GM23338 (cell line): ENCODE data around the gene ANO10.
"Not testable (repeated sequence)": the region's sequence is repeated elsewhere in the genome, so short reads cannot be mapped to it uniquely, and the experiment has no call there.

Experiments
- EZH2phosphoT487 ChIP-seq: fragments of 200-600 bp; sonication (generic); IDR thresholded peaks from one replicate; pipeline ENCODE4 v1.8.1; 2018; ENCODE audit warnings: antibody characterized with exemption; ENCODE audit not compliant: unreplicated experiment
- POLR2AphosphoS5 ChIP-seq: IDR thresholded peaks from 2 replicates; pipeline ENCODE4 v1.6.1; 2016; ENCODE audit warnings: antibody characterized with exemption, low read depth
- TF ChIP-seq, protein P1 (sequence below), 2 experiments: fragments of 200-600 bp in 1 of 2; sonication (generic) in 1 of 2; conservative IDR thresholded peaks; 2 replicates each; pipeline versions ENCODE4 v1.5.1 to v1.6.1; 2016 to 2017; ENCODE audit warnings: antibody characterized with exemption in 2 of 2, low read depth in 2 of 2, mild to moderate bottlenecking in 2 of 2, moderate library complexity in 1 of 2
- TF ChIP-seq, protein P2 (sequence below): IDR thresholded peaks from one replicate; pipeline ENCODE4 v1.6.1; 2018; ENCODE audit warnings: antibody characterized with exemption; ENCODE audit not compliant: unreplicated experiment

DNA sequence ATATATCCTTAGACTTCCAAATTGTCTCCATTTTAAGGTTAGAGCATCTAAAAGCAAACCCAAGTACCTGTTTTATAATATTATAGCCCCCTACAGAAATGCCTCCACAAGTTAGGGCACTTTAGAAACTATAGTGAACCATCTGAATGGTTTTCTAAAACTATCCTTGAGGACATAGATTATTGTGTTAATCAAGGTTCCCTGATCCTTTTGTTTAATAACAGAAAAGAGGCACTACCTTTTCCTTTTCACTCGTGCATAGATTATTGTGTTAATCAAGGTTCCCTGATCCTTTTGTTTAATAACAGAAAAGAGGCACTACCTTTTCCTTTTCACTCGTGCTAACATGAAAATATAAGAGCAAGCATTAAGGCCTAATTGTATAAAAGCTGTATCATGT lies 143.0 kb downstream of the ANO10 start:
- peak; percentile 39; the same call in 1 of the 2 replicates for TF ChIP-seq POLR2AphosphoS5
- TF ChIP-seq, protein P1, sequence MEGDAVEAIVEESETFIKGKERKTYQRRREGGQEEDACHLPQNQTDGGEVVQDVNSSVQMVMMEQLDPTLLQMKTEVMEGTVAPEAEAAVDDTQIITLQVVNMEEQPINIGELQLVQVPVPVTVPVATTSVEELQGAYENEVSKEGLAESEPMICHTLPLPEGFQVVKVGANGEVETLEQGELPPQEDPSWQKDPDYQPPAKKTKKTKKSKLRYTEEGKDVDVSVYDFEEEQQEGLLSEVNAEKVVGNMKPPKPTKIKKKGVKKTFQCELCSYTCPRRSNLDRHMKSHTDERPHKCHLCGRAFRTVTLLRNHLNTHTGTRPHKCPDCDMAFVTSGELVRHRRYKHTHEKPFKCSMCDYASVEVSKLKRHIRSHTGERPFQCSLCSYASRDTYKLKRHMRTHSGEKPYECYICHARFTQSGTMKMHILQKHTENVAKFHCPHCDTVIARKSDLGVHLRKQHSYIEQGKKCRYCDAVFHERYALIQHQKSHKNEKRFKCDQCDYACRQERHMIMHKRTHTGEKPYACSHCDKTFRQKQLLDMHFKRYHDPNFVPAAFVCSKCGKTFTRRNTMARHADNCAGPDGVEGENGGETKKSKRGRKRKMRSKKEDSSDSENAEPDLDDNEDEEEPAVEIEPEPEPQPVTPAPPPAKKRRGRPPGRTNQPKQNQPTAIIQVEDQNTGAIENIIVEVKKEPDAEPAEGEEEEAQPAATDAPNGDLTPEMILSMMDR (conservative IDR thresholded peaks at IDR 0.05; ENCODE audit: low read depth in 2 of 2), result not testable (repeated sequence)
- TF ChIP-seq, protein P2, sequence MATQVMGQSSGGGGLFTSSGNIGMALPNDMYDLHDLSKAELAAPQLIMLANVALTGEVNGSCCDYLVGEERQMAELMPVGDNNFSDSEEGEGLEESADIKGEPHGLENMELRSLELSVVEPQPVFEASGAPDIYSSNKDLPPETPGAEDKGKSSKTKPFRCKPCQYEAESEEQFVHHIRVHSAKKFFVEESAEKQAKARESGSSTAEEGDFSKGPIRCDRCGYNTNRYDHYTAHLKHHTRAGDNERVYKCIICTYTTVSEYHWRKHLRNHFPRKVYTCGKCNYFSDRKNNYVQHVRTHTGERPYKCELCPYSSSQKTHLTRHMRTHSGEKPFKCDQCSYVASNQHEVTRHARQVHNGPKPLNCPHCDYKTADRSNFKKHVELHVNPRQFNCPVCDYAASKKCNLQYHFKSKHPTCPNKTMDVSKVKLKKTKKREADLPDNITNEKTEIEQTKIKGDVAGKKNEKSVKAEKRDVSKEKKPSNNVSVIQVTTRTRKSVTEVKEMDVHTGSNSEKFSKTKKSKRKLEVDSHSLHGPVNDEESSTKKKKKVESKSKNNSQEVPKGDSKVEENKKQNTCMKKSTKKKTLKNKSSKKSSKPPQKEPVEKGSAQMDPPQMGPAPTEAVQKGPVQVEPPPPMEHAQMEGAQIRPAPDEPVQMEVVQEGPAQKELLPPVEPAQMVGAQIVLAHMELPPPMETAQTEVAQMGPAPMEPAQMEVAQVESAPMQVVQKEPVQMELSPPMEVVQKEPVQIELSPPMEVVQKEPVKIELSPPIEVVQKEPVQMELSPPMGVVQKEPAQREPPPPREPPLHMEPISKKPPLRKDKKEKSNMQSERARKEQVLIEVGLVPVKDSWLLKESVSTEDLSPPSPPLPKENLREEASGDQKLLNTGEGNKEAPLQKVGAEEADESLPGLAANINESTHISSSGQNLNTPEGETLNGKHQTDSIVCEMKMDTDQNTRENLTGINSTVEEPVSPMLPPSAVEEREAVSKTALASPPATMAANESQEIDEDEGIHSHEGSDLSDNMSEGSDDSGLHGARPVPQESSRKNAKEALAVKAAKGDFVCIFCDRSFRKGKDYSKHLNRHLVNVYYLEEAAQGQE, result not testable (repeated sequence)
- TF ChIP-seq EZH2phosphoT487, result not testable (repeated sequence)
